ENCODE measurements around the gene TNFRSF12A.

Gene TNFRSF12A, protein sequence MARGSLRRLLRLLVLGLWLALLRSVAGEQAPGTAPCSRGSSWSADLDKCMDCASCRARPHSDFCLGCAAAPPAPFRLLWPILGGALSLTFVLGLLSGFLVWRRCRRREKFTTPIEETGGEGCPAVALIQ

DNA sequence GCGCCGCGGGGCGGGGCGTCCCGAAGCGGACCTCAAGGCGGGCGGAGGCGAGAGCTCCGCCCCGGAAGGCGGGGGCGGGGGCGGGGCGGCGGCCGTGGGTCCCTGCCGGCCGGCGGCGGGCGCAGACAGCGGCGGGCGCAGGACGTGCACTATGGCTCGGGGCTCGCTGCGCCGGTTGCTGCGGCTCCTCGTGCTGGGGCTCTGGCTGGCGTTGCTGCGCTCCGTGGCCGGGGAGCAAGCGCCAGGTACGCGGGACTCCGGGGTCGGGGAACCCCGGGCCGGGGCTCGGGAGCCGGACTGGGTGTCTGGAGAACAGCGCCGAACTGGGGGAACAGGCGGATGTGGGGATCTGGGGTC lies at the start of gene TNFRSF12A:
Gene TNFRSF12A (plus strand): TSS at position 122 of the 357 bp plus-strand sequence. CDS start 30 bp downstream, at position 152.
- DNase-seq (peak; percentile 57), ATAC-seq (replicated peaks) (peak; percentile 9 to 17)
- H3K27me3 Mint-ChIP-seq: peaks cover 9 to 22% of the 10 kb centered on the region in 2 donors
- H3K4me3 Mint-ChIP-seq: peak within 1 kb of the TSS; percentile 77 to 90
- peaks cover 39 to 66% of the 10 kb centered on the region in 2 donors for H3K4me1 Mint-ChIP-seq
- peaks cover 0 to under 1% of the 10 kb centered on the region in 2 donors for H3K36me3 Mint-ChIP-seq
- H3K9me3 Mint-ChIP-seq: no peaks in the 10 kb centered on the region
- peak within 1 kb of the TSS; percentile 96 for H3K27ac Mint-ChIP-seq

DNA sequence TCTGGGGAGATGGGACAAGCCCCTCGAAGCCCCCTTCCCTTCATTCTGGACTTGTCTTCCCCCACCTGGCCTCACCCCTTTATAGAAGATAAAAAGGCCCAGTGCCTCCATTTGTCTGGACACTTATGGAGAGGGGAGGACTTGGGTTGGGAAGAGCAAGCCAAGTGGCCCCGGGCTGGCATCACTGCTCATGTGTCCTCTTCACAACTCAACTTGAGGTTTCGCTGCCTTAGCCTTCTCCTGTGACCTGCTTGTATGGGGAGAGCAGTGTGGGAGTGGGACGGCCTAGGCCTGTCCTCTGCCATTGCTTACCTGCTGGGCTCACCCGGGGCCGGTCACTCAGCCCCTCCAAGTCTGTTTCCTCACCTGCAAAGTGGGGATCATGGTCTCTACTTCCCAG lies 49.6 kb upstream of the TNFRSF12A start:
- Mint-ChIP-seq H3K4me3 (peak overlapping the region; percentile 73 to 88), H3K27me3 (peaks cover 24 to 25% of the 10 kb centered on the region in 2 donors), H3K27ac (no peak overlapping the region), H3K36me3 (peaks cover 5 to 17% of the 10 kb centered on the region in 2 donors), H3K9me3 (no peaks in the 10 kb centered on the region), H3K4me1 (peaks cover 16 to 27% of the 10 kb centered on the region in 2 donors)
- DNase-seq (no peak), ATAC-seq (replicated peaks) (no peak)

DNA sequence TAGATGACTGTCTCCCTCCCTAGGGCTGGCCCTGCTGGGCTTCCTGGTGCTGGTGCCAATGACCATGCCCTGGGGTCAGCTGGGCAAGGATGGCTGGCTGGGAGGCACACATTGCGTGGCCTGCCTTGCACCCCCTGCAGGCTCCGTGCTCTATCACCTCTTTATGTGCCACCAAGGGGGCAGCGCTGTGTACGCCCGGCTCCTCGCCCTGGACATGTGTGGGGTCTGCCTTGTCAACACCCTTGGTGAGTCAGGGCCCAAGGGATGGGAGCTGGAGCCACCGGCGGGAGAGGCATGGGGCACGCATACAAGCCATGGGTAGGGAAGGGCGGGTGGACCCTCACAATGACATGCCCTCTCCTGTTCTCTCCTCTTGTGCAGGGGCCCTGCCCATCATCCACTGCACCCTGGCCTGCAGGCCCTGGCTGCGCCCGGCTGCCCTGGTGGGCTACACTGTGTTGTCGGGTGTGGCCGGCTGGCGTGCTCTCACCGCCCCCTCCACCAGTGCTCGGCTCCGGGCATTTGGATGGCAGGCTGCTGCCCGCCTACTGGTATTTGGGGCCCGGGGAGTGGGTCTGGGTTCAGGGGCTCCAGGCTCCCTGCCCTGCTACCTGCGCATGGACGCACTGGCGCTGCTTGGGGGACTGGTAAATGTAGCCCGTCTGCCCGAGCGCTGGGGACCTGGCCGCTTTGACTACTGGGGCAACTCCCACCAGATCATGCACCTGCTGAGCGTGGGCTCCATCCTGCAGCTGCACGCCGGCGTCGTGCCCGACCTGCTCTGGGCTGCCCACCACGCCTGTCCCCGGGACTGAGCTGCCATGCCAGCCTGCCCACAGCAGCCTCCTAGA lies 48.8 kb upstream of the TNFRSF12A start:
- H3K9me3 Mint-ChIP-seq: no peaks in the 10 kb centered on the region
- peak overlapping the region; percentile 59 for H3K27ac Mint-ChIP-seq
- DNase-seq (no peak), ATAC-seq (replicated peaks) (no peak)
- peak overlapping the region; percentile 73 to 88 for H3K4me3 Mint-ChIP-seq
- peaks cover 5 to 17% of the 10 kb centered on the region in 2 donors for H3K36me3 Mint-ChIP-seq
- peaks cover 24 to 25% of the 10 kb centered on the region in 2 donors for H3K27me3 Mint-ChIP-seq
- H3K4me1 Mint-ChIP-seq: peaks cover 16 to 27% of the 10 kb centered on the region in 2 donors

DNA sequence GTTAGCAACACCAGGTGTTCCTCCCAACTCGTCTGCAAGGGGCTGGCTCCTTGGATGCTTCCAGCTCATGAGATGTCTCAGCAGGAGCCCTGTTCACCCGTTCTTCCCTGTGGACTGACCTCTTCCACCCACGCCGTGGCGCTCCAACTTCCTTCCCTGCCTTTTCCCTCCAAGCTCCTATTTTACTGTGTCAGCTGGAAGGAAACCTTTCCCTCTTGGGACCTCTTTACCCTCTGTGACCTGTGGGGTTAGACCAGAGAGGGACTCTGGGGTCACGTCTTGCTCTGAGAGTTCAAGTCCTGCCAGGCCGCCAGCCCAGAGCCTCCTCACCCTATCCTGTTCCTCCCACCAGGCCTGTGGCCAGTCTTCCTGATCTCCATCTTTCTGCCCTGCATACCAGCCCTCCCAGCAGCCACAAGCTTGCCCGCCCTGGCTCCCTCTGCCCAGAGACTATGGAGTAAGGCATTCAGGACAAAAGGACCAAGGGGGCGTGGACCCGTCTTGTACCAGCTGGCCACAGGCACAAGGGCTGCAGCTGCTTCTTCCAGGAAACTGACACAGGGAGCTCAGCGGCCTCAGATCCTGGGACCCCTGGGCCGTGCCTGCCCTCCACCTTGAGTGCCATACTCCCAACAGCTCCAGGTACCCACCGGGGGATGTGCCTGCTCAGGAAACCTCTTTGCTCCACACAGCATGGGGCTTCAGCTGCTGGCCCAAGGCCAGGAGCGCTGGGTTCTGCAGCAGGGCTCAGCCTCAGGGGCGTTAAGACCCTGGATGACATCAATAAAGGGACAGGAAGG lies 48.0 kb upstream of the TNFRSF12A start:
- Mint-ChIP-seq H3K27ac (peak overlapping the region; percentile 75), H3K4me3 (peak overlapping the region in 1 of 2 donors; percentile 3)
- no peak for ATAC-seq (replicated peaks)

DNA sequence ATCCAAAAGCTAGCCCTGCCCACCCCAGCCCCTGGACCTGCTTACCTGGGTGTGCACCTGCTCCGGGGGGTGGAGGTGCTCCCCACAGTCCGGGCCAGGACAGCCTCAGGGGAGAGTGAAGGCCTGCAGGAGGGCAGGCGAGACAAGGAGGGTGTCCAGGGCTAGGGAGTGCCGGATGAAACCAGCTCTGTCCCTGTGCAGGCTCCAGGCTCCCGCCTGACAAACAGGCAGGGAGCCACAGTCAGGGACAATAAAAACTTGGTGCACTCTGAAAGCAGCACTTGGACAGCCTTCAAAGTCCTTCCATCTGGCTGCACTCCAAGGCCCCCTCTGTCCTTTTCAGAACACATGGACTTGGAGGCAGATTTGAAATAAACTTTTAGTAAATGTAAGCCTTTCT lies 47.1 kb upstream of the TNFRSF12A start:
- no peaks in the 10 kb centered on the region for H3K9me3 Mint-ChIP-seq
- H3K4me3 Mint-ChIP-seq: no peak overlapping the region
- H3K4me1 Mint-ChIP-seq: peaks cover 13 to 22% of the 10 kb centered on the region in 2 donors
- ATAC-seq (replicated peaks) (no peak), DNase-seq (no peak)
- peaks cover 6 to 17% of the 10 kb centered on the region in 2 donors for H3K36me3 Mint-ChIP-seq
- H3K27me3 Mint-ChIP-seq: peaks cover 16 to 21% of the 10 kb centered on the region in 2 donors
- H3K27ac Mint-ChIP-seq: no peak overlapping the region

More for the DNA sequence above, 48.0 kb upstream of the TNFRSF12A start:
- Mint-ChIP-seq H3K27me3 (peaks cover 24 to 25% of the 10 kb centered on the region in 2 donors), H3K4me1 (peaks cover 16 to 27% of the 10 kb centered on the region in 2 donors), H3K36me3 (peaks cover 6 to 17% of the 10 kb centered on the region in 2 donors), H3K9me3 (no peaks in the 10 kb centered on the region)
- no peak for DNase-seq

DNA sequence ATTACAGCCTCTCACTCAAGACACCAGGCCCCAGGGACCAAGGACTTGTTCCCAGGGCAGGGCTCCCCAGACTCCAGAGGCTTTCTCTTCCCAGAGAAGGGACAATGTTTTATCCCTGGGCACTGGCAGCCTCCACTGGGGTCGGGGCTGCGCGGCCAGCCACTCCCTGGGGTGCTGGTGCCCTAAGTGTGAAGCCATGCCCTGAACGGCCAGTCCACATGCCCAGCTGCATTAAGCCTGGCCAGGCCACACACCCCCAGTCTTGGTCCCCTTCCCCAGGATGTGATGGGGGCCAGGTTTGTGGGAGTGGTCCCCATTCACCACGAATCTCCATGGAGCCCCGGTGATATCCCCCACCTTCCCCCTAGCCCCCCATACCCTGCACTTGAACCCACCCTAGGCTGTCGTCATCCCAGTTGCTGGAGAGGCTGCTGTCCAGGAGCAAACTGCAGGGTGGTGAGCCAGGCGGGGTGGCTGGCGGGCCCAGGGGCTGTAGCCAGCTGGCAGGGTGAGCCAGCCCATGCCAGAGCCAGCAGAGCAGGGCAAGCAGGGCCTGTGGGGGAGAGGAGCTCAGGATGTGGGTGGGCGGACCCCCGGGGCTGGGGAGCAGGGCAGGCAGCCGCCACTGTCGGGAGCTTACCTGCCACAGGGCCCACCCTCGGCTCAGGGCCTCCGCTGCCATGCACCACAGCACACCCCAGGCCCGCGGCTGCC lies 46.4 kb upstream of the TNFRSF12A start:
- Mint-ChIP-seq H3K36me3 (peaks cover 6 to 17% of the 10 kb centered on the region in 2 donors), H3K9me3 (no peaks in the 10 kb centered on the region), H3K4me1 (peaks cover 7 to 16% of the 10 kb centered on the region in 2 donors), H3K27ac (no peak overlapping the region), H3K4me3 (no peak overlapping the region), H3K27me3 (peaks cover 11 to 18% of the 10 kb centered on the region in 2 donors)
- no peak for DNase-seq
- ATAC-seq (replicated peaks): no peak

DNA sequence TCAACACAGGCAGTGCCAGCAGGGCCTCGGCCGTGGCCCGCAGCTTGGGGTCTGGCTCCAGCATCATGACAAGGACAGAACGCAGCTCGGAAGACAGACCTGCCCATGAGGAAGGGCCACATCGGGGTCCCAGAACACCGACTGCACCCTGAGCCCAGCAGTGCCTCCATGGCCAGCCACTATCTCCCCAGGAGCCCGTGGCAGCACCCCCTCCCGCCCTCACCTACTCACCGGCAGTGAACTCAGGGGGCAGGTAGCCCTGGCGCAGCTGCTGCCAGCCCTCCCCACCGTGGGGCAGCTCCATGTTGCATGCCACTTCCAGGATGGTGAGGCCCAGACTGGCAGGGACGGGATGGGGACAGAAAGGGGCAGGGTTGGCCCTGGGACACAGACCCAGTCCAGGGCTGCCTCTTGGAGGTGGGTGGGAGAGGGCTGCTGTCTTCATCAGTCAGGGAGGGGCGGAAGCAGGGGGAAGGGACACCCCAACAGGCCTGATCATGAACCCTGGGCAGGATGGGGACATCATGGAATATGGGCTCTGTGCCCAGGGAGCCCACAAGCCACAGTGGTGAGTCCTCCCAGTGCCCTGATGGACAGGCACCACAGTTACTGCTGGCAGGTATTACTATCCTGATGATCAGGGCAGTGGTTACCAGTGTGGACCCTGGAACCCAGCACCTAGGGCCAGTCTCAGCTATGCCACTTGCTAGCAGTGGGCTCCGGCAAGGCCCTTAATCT lies 45.7 kb upstream of the TNFRSF12A start:
- no peak overlapping the region for H3K4me3 Mint-ChIP-seq
- H3K9me3 Mint-ChIP-seq: no peaks in the 10 kb centered on the region
- no peak overlapping the region for H3K27ac Mint-ChIP-seq
- peaks cover 8 to 17% of the 10 kb centered on the region in 2 donors for H3K36me3 Mint-ChIP-seq
- ATAC-seq (replicated peaks): no peak
- DNase-seq: no peak
- H3K4me1 Mint-ChIP-seq: peaks cover 7 to 17% of the 10 kb centered on the region in 2 donors
- H3K27me3 Mint-ChIP-seq: peaks cover 13 to 18% of the 10 kb centered on the region in 2 donors

DNA sequence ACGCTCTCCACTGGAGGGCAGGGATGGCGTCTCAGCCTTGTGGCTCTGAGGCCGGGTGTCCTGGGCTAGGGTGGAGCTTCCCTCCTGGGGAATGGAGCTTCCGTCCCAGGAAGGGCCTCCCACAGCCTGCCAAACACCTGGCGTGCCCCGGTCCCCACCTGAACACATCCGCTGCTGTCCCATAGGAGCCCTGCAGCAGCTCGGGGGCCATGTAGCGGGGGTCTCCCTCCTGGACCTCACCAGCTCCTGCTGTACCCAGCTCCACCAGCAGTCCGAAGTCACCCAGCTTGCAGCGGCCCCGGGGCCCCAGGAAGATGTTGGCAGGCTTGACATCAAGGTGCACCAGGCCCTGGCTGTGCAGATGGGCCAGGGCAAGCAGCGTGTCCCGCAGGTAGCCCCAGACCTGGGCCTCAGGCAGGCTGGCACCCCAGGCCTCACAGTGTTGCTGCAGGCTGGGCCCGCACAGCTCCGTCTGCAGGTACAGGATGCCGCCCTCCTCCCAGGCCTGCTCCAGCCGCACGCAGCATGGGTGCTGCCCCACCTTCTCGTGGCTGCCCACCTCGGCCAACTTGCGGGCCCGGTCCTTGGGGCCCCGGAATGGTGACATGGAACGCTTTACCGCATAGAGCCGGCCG lies 44.9 kb upstream of the TNFRSF12A start:
- ATAC-seq (replicated peaks) (no peak), DNase-seq (no peak)
- Mint-ChIP-seq H3K36me3 (peaks cover 10 to 17% of the 10 kb centered on the region in 2 donors), H3K4me3 (no peak overlapping the region), H3K27me3 (peaks cover 15 to 18% of the 10 kb centered on the region in 2 donors), H3K4me1 (peaks cover 8 to 18% of the 10 kb centered on the region in 2 donors), H3K27ac (no peak overlapping the region), H3K9me3 (no peaks in the 10 kb centered on the region)

DNA sequence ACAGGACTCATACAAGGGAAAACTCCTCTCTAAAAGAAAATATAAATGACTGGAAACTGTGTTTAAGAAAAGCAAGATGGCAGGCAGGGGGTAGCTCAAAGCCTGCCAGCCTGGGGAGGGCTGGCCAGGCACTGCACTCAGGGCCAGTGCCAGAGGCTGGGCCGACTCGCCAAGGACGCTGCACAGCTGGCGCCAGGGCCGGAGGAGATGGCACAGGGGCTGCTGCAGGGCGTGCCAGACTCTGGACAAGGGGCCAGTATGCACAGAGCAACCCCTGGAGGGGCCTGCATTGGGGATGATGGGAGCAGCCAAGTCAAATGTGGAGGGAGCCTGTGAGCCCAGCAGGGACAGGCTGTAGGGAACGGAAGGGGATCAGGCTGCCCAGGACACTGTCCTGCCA lies 44.0 kb upstream of the TNFRSF12A start:
- no peaks in the 10 kb centered on the region for H3K9me3 Mint-ChIP-seq
- no peak overlapping the region for H3K27ac Mint-ChIP-seq
- H3K4me1 Mint-ChIP-seq: peaks cover 2 to 15% of the 10 kb centered on the region in 2 donors
- ATAC-seq (replicated peaks) (no peak), DNase-seq (no peak)
- H3K4me3 Mint-ChIP-seq: no peak overlapping the region
- peaks cover 9 to 12% of the 10 kb centered on the region in 2 donors for H3K36me3 Mint-ChIP-seq
- H3K27me3 Mint-ChIP-seq: peaks cover 6 to 11% of the 10 kb centered on the region in 2 donors

DNA sequence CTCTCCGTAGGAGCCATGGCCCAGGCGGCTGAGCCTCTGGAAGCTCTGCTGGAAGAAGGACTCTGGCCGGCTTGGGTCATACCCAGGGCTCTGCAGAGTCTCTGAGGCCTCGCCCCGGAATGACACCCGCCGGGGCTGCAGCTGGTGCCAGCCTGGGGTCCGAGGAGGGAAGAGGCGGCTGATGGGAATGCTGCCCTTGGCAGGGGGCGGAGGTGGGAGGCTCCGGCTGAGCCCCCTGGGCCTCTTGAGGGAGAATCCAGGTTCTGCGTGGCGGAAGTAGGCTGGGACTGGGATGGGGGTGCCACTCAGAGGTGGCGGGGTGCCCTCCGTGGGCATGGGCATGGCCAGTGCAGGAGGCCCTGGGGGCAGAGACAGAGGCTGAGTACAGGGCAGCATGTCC lies 43.5 kb upstream of the TNFRSF12A start:
- peaks cover 3 to 17% of the 10 kb centered on the region in 2 donors for H3K4me1 Mint-ChIP-seq
- peaks cover 5 to 10% of the 10 kb centered on the region in 2 donors for H3K27me3 Mint-ChIP-seq
- DNase-seq: no peak
- no peaks in the 10 kb centered on the region for H3K9me3 Mint-ChIP-seq
- no peak overlapping the region for H3K27ac Mint-ChIP-seq
- no peak overlapping the region for H3K4me3 Mint-ChIP-seq
- H3K36me3 Mint-ChIP-seq: peaks cover 7 to 11% of the 10 kb centered on the region in 2 donors
- no peak for ATAC-seq (replicated peaks)

DNA sequence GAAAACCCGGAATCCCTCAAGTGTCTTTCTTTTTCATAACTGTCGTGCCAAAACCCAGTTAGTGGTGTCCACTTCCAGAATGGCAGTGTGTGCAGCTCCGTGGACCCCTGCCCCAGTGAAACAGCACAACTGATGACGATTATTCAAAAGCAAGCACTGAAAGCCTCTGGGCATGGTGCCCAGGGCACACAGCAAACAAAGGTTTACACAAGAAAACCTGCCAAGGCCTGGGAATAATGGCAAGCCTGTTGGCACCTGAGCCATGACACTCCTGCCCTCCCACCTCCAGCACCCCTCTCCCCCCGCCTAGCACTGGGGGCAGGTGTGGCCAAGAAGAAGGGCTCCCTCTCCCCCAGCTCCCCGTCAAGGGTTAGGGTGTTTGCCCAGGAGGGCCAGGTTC lies 42.7 kb upstream of the TNFRSF12A start:
- DNase-seq (no peak), ATAC-seq (replicated peaks) (no peak)
- Mint-ChIP-seq H3K27me3 (peaks cover 4 to 5% of the 10 kb centered on the region in 2 donors), H3K4me1 (peaks cover 7 to 25% of the 10 kb centered on the region in 2 donors), H3K27ac (no peak overlapping the region), H3K36me3 (peaks cover 5% of the 10 kb centered on the region in 2 donors), H3K4me3 (no peak overlapping the region), H3K9me3 (no peaks in the 10 kb centered on the region)

DNA sequence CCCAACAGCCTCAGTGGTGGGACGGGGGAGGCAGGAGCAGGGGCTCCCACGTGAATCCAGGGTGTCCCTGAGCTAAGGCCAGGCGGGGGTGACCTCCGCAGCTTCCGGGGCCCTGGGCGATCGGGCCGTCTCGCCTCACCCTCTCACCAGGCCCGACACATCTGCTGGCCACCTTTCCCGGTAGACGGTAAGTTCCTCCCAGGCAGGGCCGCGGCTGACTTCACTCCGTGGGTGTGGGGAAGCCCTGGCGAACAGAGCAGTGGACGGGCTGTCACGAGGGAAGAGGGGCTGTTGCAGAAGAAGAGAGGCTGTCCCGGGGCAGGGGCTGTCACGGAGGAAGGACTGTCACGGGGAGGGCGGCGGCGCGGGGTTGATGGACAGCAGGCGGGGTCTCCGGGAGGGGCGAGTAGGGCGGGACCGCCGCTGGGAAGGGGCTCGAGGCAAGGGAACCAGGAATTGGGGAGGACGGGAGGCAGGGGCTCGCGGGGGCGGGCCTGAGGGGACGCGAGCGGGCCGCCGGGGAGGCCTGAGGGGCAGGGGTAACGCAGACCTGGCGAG lies 40.4 kb upstream of the TNFRSF12A start:
- Mint-ChIP-seq H3K4me1 (peaks cover 10 to 39% of the 10 kb centered on the region in 2 donors), H3K36me3 (peaks cover 0 to 5% of the 10 kb centered on the region in 2 donors), H3K9me3 (no peaks in the 10 kb centered on the region), H3K27me3 (peaks cover 0 to 5% of the 10 kb centered on the region in 2 donors), H3K27ac (peak overlapping the region; percentile 94), H3K4me3 (peak overlapping the region; percentile 89 to 90)
- ATAC-seq (replicated peaks): peak; percentile 10 to 12
- no peak for DNase-seq
